Testis (tissue), 2 donors: ENCODE data around the gene GNA14.

Experiments used
- POLR2A ChIP-seq: fragments of 450-650 bp; IDR thresholded peaks from one replicate; pipeline ENCODE4 v1.6.1; 2017; ENCODE audit warnings: antibody characterized with exemption, mild to moderate bottlenecking, moderate library complexity
- TF ChIP-seq, protein P1 (sequence below), 3 experiments: fragments of 450-650 bp in 2 of 3; fragments of 200-600 bp in 1 of 3; sonication (generic) in 1 of 3; IDR thresholded peaks; one replicate each; pipeline ENCODE4 v1.5.1; 2016 to 2019; ENCODE audit warnings: antibody characterized with exemption in 3 of 3, mild to moderate bottlenecking in 2 of 3, moderate library complexity in 1 of 3

DNA sequence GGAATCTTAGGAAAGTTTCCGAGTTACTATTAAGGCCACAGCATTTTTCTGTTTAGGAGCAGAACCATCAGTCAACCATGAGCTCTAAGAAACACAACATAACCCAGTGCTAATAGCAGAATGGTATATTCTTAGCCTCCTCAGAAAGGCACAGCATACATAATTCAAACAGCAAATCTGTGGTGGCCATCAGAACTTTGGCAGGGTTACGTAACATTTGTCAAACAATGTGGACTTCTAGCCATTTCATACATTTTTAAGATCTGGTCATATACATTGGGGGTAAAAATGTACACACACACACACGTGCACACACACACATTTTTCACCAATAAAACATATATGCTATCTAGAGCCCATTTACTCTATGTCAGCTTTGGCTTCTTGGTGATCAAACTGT is 225.2 kb downstream of the GNA14 start:
- TF ChIP-seq, protein P1, sequence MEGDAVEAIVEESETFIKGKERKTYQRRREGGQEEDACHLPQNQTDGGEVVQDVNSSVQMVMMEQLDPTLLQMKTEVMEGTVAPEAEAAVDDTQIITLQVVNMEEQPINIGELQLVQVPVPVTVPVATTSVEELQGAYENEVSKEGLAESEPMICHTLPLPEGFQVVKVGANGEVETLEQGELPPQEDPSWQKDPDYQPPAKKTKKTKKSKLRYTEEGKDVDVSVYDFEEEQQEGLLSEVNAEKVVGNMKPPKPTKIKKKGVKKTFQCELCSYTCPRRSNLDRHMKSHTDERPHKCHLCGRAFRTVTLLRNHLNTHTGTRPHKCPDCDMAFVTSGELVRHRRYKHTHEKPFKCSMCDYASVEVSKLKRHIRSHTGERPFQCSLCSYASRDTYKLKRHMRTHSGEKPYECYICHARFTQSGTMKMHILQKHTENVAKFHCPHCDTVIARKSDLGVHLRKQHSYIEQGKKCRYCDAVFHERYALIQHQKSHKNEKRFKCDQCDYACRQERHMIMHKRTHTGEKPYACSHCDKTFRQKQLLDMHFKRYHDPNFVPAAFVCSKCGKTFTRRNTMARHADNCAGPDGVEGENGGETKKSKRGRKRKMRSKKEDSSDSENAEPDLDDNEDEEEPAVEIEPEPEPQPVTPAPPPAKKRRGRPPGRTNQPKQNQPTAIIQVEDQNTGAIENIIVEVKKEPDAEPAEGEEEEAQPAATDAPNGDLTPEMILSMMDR (IDR thresholded peaks at IDR 0.05): no peak
- no peak for TF ChIP-seq POLR2A
